ENCODE results near the gene GAGE12G.

GAGE12G gene

DNA sequence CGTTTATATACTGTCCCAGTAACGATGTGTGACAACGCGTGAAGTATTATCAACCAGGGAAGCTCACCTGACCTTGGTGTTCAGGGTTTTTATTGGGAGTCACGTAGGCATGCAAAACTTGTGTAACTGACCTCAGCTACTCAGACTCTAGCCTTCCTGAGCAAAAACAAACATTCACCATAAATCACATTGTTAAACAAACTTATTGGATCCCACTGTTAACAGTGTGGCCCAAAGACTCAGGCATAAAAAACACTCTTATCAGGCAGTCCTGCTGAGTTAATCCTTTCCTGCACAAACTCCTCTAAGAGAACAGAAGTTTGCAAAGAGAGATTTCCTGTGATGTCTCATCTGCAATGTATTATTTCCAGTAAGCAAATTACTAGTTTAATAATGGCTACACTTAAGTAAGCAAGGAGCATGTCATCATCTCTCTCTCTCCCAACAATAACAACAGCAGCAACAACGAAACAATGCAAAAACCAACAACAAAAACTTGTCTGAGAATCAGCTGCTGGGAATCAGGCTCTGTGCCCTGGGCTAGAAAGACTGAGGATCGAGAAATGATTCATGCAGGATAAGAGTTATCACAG lies 40.6 kb downstream of the GAGE12G start (continued):
- TF ChIP-seq, protein P1, sequence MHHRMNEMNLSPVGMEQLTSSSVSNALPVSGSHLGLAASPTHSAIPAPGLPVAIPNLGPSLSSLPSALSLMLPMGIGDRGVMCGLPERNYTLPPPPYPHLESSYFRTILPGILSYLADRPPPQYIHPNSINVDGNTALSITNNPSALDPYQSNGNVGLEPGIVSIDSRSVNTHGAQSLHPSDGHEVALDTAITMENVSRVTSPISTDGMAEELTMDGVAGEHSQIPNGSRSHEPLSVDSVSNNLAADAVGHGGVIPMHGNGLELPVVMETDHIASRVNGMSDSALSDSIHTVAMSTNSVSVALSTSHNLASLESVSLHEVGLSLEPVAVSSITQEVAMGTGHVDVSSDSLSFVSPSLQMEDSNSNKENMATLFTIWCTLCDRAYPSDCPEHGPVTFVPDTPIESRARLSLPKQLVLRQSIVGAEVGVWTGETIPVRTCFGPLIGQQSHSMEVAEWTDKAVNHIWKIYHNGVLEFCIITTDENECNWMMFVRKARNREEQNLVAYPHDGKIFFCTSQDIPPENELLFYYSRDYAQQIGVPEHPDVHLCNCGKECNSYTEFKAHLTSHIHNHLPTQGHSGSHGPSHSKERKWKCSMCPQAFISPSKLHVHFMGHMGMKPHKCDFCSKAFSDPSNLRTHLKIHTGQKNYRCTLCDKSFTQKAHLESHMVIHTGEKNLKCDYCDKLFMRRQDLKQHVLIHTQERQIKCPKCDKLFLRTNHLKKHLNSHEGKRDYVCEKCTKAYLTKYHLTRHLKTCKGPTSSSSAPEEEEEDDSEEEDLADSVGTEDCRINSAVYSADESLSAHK (tag by site-specific recombination; IDR thresholded peaks at IDR 0.05) = peak; percentile 45; the same call in 1 of the 2 replicates
- TF ChIP-seq GLIS2 (tag by site-specific recombination; IDR thresholded peaks at IDR 0.05) (no peak), ZNF26 (tag by site-specific recombination; IDR thresholded peaks at IDR 0.05) (no peak), GFI1B (tag by site-specific recombination; IDR thresholded peaks at IDR 0.05) (peak; percentile 48; the same call in 1 of the 2 replicates), ZIC2 (tag by site-specific recombination; IDR thresholded peaks at IDR 0.05) (peak; percentile 84), ZNF658 (tag by site-specific recombination; IDR thresholded peaks at IDR 0.05) (no peak), FEZF1 (tag by site-specific recombination; IDR thresholded peaks at IDR 0.05) (peak; percentile 85), ZNF274 (IDR thresholded peaks at IDR 0.05; ENCODE audit: low read length) (no peak), ZNF274 (tag by site-specific recombination; IDR thresholded peaks at IDR 0.05; ENCODE audit: borderline replicate concordance) (no peak), IKZF3 (tag by site-specific recombination; IDR thresholded peaks at IDR 0.05) (peak; percentile 37; the same call in 1 of the 2 replicates), ZNF639 (tag by site-specific recombination; IDR thresholded peaks at IDR 0.05) (0 out of 2 replicates have a peak, but pooled peaks have one; percentile 36)
- TF ChIP-seq, protein P2, sequence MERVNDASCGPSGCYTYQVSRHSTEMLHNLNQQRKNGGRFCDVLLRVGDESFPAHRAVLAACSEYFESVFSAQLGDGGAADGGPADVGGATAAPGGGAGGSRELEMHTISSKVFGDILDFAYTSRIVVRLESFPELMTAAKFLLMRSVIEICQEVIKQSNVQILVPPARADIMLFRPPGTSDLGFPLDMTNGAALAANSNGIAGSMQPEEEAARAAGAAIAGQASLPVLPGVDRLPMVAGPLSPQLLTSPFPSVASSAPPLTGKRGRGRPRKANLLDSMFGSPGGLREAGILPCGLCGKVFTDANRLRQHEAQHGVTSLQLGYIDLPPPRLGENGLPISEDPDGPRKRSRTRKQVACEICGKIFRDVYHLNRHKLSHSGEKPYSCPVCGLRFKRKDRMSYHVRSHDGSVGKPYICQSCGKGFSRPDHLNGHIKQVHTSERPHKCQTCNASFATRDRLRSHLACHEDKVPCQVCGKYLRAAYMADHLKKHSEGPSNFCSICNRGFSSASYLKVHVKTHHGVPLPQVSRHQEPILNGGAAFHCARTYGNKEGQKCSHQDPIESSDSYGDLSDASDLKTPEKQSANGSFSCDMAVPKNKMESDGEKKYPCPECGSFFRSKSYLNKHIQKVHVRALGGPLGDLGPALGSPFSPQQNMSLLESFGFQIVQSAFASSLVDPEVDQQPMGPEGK (tag by site-specific recombination; IDR thresholded peaks at IDR 0.05) = no peak
- TF ChIP-seq, protein P3, sequence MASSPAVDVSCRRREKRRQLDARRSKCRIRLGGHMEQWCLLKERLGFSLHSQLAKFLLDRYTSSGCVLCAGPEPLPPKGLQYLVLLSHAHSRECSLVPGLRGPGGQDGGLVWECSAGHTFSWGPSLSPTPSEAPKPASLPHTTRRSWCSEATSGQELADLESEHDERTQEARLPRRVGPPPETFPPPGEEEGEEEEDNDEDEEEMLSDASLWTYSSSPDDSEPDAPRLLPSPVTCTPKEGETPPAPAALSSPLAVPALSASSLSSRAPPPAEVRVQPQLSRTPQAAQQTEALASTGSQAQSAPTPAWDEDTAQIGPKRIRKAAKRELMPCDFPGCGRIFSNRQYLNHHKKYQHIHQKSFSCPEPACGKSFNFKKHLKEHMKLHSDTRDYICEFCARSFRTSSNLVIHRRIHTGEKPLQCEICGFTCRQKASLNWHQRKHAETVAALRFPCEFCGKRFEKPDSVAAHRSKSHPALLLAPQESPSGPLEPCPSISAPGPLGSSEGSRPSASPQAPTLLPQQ (tag by site-specific recombination; IDR thresholded peaks at IDR 0.05) = 0 out of 2 replicates have a peak, but pooled peaks have one; percentile 23

DNA sequence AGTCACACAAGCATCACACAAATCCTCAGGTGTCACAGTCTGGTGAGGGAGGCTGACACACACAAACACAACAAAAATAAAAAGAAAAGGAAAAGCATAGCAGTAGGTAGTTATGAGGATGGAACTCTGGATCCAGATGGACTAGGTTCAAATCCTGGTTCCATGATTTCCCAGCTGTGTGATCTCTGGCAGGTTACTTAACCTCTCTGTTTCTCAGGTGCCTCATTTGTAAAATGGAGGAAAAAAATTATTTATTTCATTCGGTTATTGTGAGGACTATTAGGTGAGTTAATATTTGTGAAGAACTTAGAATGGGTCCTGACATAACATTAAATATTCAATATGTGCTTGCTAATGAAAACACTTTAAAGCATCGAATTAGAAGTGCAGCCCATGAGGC lies 48.4 kb downstream of the GAGE12G start:
- CTCF ChIA-PET = no interaction called here
- no peak overlapping the region for H3K4me3 ChIP-seq (ENCODE audit: low read depth, low read length)

More for the DNA sequence above, 48.4 kb downstream of the GAGE12G start:
- H3K27ac ChIP-seq (ENCODE audit: extremely low read depth, low read depth, low read length) = no peak overlapping the region
- H3K4me1 ChIP-seq (ENCODE audit: control insufficient read depth, insufficient read depth, low read length) = no peaks in the 10 kb centered on the region
- POLR2A ChIA-PET = no interaction called here
- TF ChIP-seq ZNF777 (tag by site-specific recombination; IDR thresholded peaks at IDR 0.05; ENCODE audit: borderline replicate concordance) (no peak), ZNF2 (tag by site-specific recombination; IDR thresholded peaks at IDR 0.05) (no peak), ZSCAN30 (tag by site-specific recombination; IDR thresholded peaks at IDR 0.05) (no peak), ZNF768 (tag by site-specific recombination; IDR thresholded peaks at IDR 0.05) (0 out of 2 replicates have a peak, but pooled peaks have one; percentile 20)
- H3K9me3 ChIP-seq (ENCODE audit: control insufficient read depth, insufficient read depth, low read depth, low read length) = no peaks in the 10 kb centered on the region
- no peaks in the 10 kb centered on the region for H3K36me3 ChIP-seq (ENCODE audit: control insufficient read depth in 2 of 2, insufficient read depth in 1 of 2, low read length in 2 of 2)

Measured in HEK293 (cell line).